Hepatocyte (in vitro differentiated cells): ENCODE results near the gene PDE4B. TPM values are rescaled to one million over a fixed set of nuclear protein-coding genes. Genes with fewer than 3 reads are reported as not detected.

Experiments
- DNase-seq: peaks from one replicate; pipeline ENCODE4 v3.0.0-alpha.2; 2016; ENCODE audit warnings: low spot score
- H2AFZ ChIP-seq: fragments of 200-600 bp; sonication (generic); 2 replicates; pipeline ENCODE4 v1.6.0; 2016; ENCODE audit warnings: antibody characterized with exemption, mild to moderate bottlenecking
- H3K27ac ChIP-seq: fragments of 200-600 bp; sonication (generic); 2 replicates; pipeline ENCODE4 v1.5.1; 2016; ENCODE audit warnings: mild to moderate bottlenecking
- H3K27me3 ChIP-seq: fragments of 200-600 bp; sonication (generic); 2 replicates; pipeline ENCODE4 v1.6.1; 2016
- H3K36me3 ChIP-seq: fragments of 200-600 bp; sonication (generic); replicated peaks from 2 replicates; pipeline ENCODE4 v1.5.1; 2016; ENCODE audit warnings: low read depth; ENCODE audit not compliant: insufficient read depth
- H3K4me1 ChIP-seq: fragments of 200-600 bp; sonication (generic); 2 replicates; pipeline ENCODE4 v1.5.1; 2016; ENCODE audit warnings: mild to moderate bottlenecking, moderate library complexity; ENCODE audit not compliant: insufficient read depth
- H3K4me2 ChIP-seq: fragments of 200-600 bp; sonication (generic); 2 replicates; pipeline ENCODE4 v1.6.0; 2016
- H3K4me3 ChIP-seq: fragments of 200-600 bp; sonication (generic); 2 replicates; pipeline ENCODE4 v1.5.1; 2016; ENCODE audit warnings: mild to moderate bottlenecking
- H3K79me2 ChIP-seq: fragments of 200-600 bp; sonication (generic); 2 replicates; pipeline ENCODE4 v1.6.0; 2017; ENCODE audit warnings: mild to moderate bottlenecking
- H3K9me2 ChIP-seq: fragments of 200-600 bp; sonication (generic); replicated peaks from 2 replicates; pipeline ENCODE4 v1.6.0; 2017; ENCODE audit warnings: mild to moderate bottlenecking; ENCODE audit not compliant: insufficient read depth
- H3K9me3 ChIP-seq: fragments of 200-600 bp; sonication (generic); 2 replicates; pipeline ENCODE4 v1.5.1; 2016; ENCODE audit warnings: low read depth, mild to moderate bottlenecking
- H4K20me1 ChIP-seq: fragments of 200-600 bp; sonication (generic); 2 replicates; pipeline ENCODE4 v1.6.0; 2016; ENCODE audit warnings: mild to moderate bottlenecking; ENCODE audit not compliant: insufficient read depth, poor library complexity, severe bottlenecking
- EZH2 ChIP-seq: fragments of 200-600 bp; sonication (generic); IDR thresholded peaks from 2 replicates; pipeline ENCODE4 v1.6.1; 2016; ENCODE audit warnings: antibody characterized with exemption, mild to moderate bottlenecking, borderline replicate concordance
- EZH2phosphoT487 ChIP-seq: fragments of 200-600 bp; sonication (generic); IDR thresholded peaks from one replicate; pipeline ENCODE4 v1.6.1; 2018; ENCODE audit warnings: antibody characterized with exemption, mild to moderate bottlenecking, low read depth, moderate library complexity; ENCODE audit not compliant: unreplicated experiment, severe bottlenecking
- WGBS: methylation state at CpG from one replicate; pipeline ENCODE4 v1.1.6; 2016; ENCODE audit warnings: low lambda C conversion rate; ENCODE audit errors: missing lambda C conversion rate; 5-methylcytosine and 5-hydroxymethylcytosine counted together
- polyA plus RNA-seq: library from polyadenylated mRNA; unstranded; fragments of >200 nt; fragmentation: Nextera tagmentation; extraction: Ambion mirVana; gene quantifications from 2 replicates; pipeline ENCODE4 v1.2.1, GENCODE V29; 2016
- total RNA-seq: library from RNA; depleted of rRNA; stranded (reverse); fragments of >200 nt; gene quantifications from 2 replicates; pipeline ENCODE4 v1.2.3, GENCODE V29; 2014
- TF ChIP-seq, protein P1 (sequence below): fragments of 200-600 bp; sonication (generic); IDR thresholded peaks from 2 replicates; pipeline ENCODE4 v1.5.1; 2016; ENCODE audit warnings: antibody characterized with exemption, mild to moderate bottlenecking; ENCODE audit not compliant: poor library complexity

PDE4B gene
- total and polyA plus RNA-seq, 2 experiments from 2014 or later = 1.8 to 3.4 TPM

DNA sequence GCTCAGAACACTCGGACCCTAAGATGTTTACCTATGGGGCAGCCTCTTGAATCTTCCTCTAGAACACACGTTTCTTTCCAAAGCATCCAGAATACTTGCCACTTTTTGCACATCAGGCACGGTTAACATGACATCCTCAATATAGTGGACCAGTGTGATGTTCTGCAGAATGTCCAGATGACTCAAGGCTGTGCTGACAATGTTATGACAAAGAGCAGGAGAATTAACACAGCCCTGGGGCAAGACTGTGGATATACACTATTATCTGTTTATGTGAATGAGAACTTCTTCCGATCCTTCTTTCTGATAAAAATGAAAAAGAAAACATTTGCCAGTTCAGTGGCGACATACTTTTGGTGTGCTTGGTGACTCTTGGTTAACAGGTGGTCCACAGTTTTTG, 154.3 kb downstream of the PDE4B start:
- Histone ChIP-seq H3K9me2 (no peaks in the 10 kb centered on the region), H3K27ac (no peak overlapping the region), H3K9me3 (no peaks in the 10 kb centered on the region), H3K4me2 (no peak overlapping the region), H4K20me1 (no peaks in the 10 kb centered on the region), H3K4me1 (no peaks in the 10 kb centered on the region), H3K36me3 (no peaks in the 10 kb centered on the region), H3K79me2 (no peaks in the 10 kb centered on the region), H2AFZ (no peak overlapping the region), H3K27me3 (no peaks in the 10 kb centered on the region), H3K4me3 (no peak overlapping the region)
- TF ChIP-seq, protein P1, sequence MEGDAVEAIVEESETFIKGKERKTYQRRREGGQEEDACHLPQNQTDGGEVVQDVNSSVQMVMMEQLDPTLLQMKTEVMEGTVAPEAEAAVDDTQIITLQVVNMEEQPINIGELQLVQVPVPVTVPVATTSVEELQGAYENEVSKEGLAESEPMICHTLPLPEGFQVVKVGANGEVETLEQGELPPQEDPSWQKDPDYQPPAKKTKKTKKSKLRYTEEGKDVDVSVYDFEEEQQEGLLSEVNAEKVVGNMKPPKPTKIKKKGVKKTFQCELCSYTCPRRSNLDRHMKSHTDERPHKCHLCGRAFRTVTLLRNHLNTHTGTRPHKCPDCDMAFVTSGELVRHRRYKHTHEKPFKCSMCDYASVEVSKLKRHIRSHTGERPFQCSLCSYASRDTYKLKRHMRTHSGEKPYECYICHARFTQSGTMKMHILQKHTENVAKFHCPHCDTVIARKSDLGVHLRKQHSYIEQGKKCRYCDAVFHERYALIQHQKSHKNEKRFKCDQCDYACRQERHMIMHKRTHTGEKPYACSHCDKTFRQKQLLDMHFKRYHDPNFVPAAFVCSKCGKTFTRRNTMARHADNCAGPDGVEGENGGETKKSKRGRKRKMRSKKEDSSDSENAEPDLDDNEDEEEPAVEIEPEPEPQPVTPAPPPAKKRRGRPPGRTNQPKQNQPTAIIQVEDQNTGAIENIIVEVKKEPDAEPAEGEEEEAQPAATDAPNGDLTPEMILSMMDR = no peak
- TF ChIP-seq EZH2 (no peak), EZH2phosphoT487 (no peak)
- WGBS = 72% methylated on average over 5 of the region's 5 CpGs
- DNase-seq = no peak

DNA sequence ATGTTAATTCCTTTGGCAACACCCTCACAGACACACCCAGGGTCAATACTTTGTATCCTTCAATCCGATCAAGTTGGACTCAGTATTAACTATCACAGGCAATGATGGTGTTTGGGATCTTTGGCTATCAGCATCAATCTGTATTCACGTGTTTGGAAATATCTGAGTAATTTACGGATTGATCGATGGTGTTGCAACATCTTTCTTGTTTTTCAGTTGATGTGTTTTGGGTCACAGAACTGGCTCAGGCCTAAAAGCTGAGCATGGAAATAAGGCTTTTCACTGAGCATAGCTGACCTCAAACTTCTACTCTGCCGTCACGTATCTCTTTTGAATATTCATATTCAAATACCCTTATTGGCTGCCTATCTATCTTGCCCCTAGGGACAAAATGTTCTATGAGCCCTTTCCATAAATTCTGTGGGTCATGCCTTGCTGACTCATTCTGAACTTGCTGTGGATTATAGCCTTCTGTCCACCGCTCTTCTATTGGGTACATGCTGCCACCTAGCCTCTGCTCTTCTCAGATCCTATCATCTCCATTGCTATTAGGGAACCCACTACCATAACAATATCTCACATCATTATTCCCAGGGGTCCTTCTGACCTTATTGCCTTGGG, 156.0 kb downstream of the PDE4B start:
- no peaks in the 10 kb centered on the region for H4K20me1 ChIP-seq
- TF ChIP-seq, protein P1 = peak; percentile 31
- no peak for TF ChIP-seq EZH2phosphoT487
- H2AFZ ChIP-seq = no peak overlapping the region
- H3K4me2 ChIP-seq = no peak overlapping the region
- no peaks in the 10 kb centered on the region for H3K36me3 ChIP-seq
- peak; percentile 44 for DNase-seq
- H3K9me2 ChIP-seq = no peaks in the 10 kb centered on the region
- no peaks in the 10 kb centered on the region for H3K27me3 ChIP-seq
- no peak overlapping the region for H3K4me3 ChIP-seq
- no peaks in the 10 kb centered on the region for H3K4me1 ChIP-seq
- H3K9me3 ChIP-seq = no peaks in the 10 kb centered on the region
- no peaks in the 10 kb centered on the region for H3K79me2 ChIP-seq
- 81% methylated on average over 7 of the region's 7 CpGs for WGBS
- H3K27ac ChIP-seq = no peak overlapping the region

DNA sequence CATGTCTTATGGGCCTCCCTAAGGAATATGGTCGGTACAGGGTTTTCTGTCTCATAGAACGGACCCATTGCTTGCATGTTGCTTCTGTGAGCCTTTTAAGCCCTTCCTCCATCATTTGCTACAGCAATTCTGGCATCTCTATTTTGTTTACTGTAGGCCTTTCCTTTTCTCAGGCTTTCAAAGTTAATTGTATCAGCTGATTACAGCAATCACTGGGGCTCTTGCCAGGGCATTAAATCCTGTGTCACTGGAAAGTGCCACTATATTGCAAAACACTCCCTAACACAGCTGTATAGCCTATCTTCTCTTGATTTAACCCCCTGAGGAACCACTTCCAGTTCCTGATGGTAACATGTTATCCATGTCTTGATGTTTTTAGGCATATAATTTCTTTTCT, 156.5 kb downstream of the PDE4B start:
- WGBS = 73% methylated on average over 2 of the region's 2 CpGs
- Histone ChIP-seq H4K20me1 (no peaks in the 10 kb centered on the region), H3K27ac (no peak overlapping the region), H3K9me2 (no peaks in the 10 kb centered on the region), H2AFZ (no peak overlapping the region), H3K4me3 (no peak overlapping the region), H3K4me1 (no peaks in the 10 kb centered on the region), H3K27me3 (no peaks in the 10 kb centered on the region), H3K36me3 (no peaks in the 10 kb centered on the region), H3K4me2 (no peak overlapping the region), H3K79me2 (no peaks in the 10 kb centered on the region), H3K9me3 (no peaks in the 10 kb centered on the region)
- DNase-seq = no peak
- TF ChIP-seq, protein P1 = no peak
- TF ChIP-seq EZH2 = no peak
- no peak for TF ChIP-seq EZH2phosphoT487

DNA sequence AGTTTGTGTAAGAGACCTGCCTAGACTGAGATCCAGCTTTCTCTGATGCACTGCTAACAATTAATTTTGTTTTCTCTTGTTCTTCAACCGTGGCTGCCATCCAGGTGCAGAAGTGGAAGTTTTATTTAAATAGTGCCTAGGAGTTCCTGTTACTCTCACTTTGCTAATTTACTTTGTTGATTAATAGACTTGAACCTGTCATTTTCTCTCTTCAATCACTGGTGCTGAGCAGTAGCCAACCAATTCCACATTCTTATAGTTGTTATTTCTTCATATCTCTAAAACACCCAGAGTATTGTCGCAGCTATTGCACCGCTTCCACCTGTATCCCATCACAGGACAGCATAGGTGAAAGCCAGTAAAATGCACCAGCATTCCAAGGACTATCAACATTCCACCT, 157.2 kb downstream of the PDE4B start:
- TF ChIP-seq EZH2 (no peak), EZH2phosphoT487 (no peak)
- TF ChIP-seq, protein P1 = no peak
- 95% methylated on average over 3 of the region's 3 CpGs for WGBS

More for the DNA sequence above, 157.2 kb downstream of the PDE4B start:
- Histone ChIP-seq H3K4me3 (no peak overlapping the region), H3K4me1 (no peaks in the 10 kb centered on the region), H3K36me3 (no peaks in the 10 kb centered on the region), H3K9me3 (no peaks in the 10 kb centered on the region), H3K79me2 (no peaks in the 10 kb centered on the region), H2AFZ (no peak overlapping the region), H4K20me1 (no peaks in the 10 kb centered on the region), H3K27me3 (no peaks in the 10 kb centered on the region), H3K4me2 (no peak overlapping the region), H3K9me2 (no peaks in the 10 kb centered on the region), H3K27ac (no peak overlapping the region)
- DNase-seq = no peak
